ENCODE results near the gene GPR63. TPM values are rescaled to one million over a fixed set of nuclear protein-coding genes. Genes with fewer than 3 reads are reported as not detected.

GPR63 gene
- total RNA-seq, 1 experiment from 2014 or later = 0.95 TPM

GRCh38 chr6:96864216-96865054, 27.2 kb upstream of the GPR63 start:
- Histone ChIP-seq H3K36me3 (ENCODE audit: control insufficient read depth, insufficient read depth, low read length) (no peaks in the 10 kb centered on the region), H3K4me3 (ENCODE audit: low read depth in 2 of 2, low read length in 2 of 2) (no peak overlapping the region), H3K4me1 (ENCODE audit: control insufficient read depth, insufficient read depth, low read length) (no peaks in the 10 kb centered on the region), H3K27me3 (ENCODE audit: control insufficient read depth, insufficient read depth, low read length) (0 out of 2 replicates have a peak, but pooled peaks cover 4% of the 10 kb centered on the region), H3K9me3 (ENCODE audit: control insufficient read depth, insufficient read depth, low read depth, low read length) (no peaks in the 10 kb centered on the region), H3K27ac (ENCODE audit: low read length) (no peak overlapping the region)
- TF ChIP-seq SIN3A (IDR thresholded peaks at IDR 0.05; ENCODE audit: borderline replicate concordance, insufficient read depth, low read depth, low read length) (no peak), REST (IDR thresholded peaks at IDR 0.05; ENCODE audit: insufficient read depth in 1 of 2, low read depth in 2 of 2, low read length in 1 of 2) (no peak), POLR2AphosphoS5 (IDR thresholded peaks at IDR 0.05; ENCODE audit: low read depth, low read length) (no peak), CTCF (IDR thresholded peaks at IDR 0.05) (no peak), TCF7L2 (IDR thresholded peaks at IDR 0.05; ENCODE audit: low read depth, low read length) (no peak)
- in situ Hi-C loops (cut with HindIII; ENCODE audit: low pct_unique_long_range_greater_than_20kb, low sequenced_read_pairs) (no loop called here), intact Hi-C loops (cut with micrococcal nuclease; ENCODE audit: unreplicated experiment) (no loop called here)
- POLR2A ChIA-PET = no interaction called here
- CTCF ChIA-PET = no interaction called here
- ATAC-seq (no peak), DNase-seq (ENCODE audit: low read depth, low spot score) (no peak)
- no TSS peak for BruUV-seq (replicated peaks)

DNA sequence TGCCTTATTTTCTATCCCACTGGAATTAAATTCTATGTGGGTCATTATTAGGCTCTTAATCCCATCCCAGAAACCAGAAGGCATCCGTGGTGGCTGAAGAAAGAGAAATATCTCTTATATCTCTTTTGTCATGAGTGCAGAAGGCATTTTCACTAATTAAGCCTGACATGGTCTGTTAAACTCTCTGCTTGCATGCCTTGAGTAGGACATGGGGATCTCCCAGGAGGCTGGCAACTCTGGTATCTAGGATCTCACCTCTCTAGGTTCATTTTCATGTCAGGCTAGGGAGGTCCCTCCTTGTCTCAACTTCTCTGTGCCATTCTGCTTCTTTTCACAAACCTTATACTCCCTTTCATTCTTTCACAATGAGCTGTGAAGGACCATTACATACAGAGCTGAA, 25.3 kb upstream of the GPR63 start:
- TF ChIP-seq CTCF (IDR thresholded peaks at IDR 0.05) = no peak
- no peak for TF ChIP-seq POLR2AphosphoS5 (IDR thresholded peaks at IDR 0.05; ENCODE audit: low read depth, low read length)
- no peak for TF ChIP-seq TCF7L2 (IDR thresholded peaks at IDR 0.05; ENCODE audit: low read depth, low read length)
- no peak for TF ChIP-seq SIN3A (IDR thresholded peaks at IDR 0.05; ENCODE audit: borderline replicate concordance, insufficient read depth, low read depth, low read length)
- TF ChIP-seq REST (IDR thresholded peaks at IDR 0.05; ENCODE audit: insufficient read depth in 1 of 2, low read depth in 2 of 2, low read length in 1 of 2) = no peak
- no peaks in the 10 kb centered on the region for H3K4me1 ChIP-seq (ENCODE audit: control insufficient read depth, insufficient read depth, low read length)
- H3K27ac ChIP-seq (ENCODE audit: low read length) = no peak overlapping the region
- ChIA-PET CTCF (no interaction called here), POLR2A (no interaction called here)
- in situ Hi-C loops (cut with HindIII; ENCODE audit: low pct_unique_long_range_greater_than_20kb, low sequenced_read_pairs) (no loop called here), intact Hi-C loops (cut with micrococcal nuclease; ENCODE audit: unreplicated experiment) (no loop called here)
- H3K27me3 ChIP-seq (ENCODE audit: control insufficient read depth, insufficient read depth, low read length) = 0 out of 2 replicates have a peak, but pooled peaks cover 4% of the 10 kb centered on the region
- ATAC-seq (no peak), DNase-seq (ENCODE audit: low read depth, low spot score) (no peak)
- no peak overlapping the region for H3K4me3 ChIP-seq (ENCODE audit: low read depth in 2 of 2, low read length in 2 of 2)
- no peaks in the 10 kb centered on the region for H3K36me3 ChIP-seq (ENCODE audit: control insufficient read depth, insufficient read depth, low read length)
- BruUV-seq (replicated peaks) = no TSS peak
- no peaks in the 10 kb centered on the region for H3K9me3 ChIP-seq (ENCODE audit: control insufficient read depth, insufficient read depth, low read depth, low read length)
